Upper lobe of right lung (tissue), 1 donor: Measurements from ENCODE around the gene EXOC3L2. TPM values are rescaled to one million over a fixed set of nuclear protein-coding genes. Genes with fewer than 3 reads are reported as not detected.
A peak's percentile ranks its signal among the peaks of the same experiment; 100 is the strongest.

ENCODE experiments used
- ATAC-seq: fragments of 200-7000 bp; cut with Tn5 transposase; one replicate; pipeline ENCODE4 v1.9.1; 2020; ENCODE audit warnings: mild to moderate bottlenecking, moderate library complexity
- DNase-seq: peaks from one replicate; pipeline ENCODE4 v3.0.0-alpha.2; 2020
- H3K27ac ChIP-seq: fragments of 200-600 bp; one replicate; pipeline ENCODE4 v1.8.0; 2022
- H3K27me3 ChIP-seq: fragments of 200-600 bp; one replicate; pipeline ENCODE4 v1.8.0; 2022; ENCODE audit warnings: mild to moderate bottlenecking
- H3K36me3 ChIP-seq: fragments of 200-600 bp; one replicate; pipeline ENCODE4 v1.8.0; 2022
- H3K4me1 ChIP-seq: fragments of 200-600 bp; one replicate; pipeline ENCODE4 v1.8.0; 2022
- H3K4me3 ChIP-seq: fragments of 200-600 bp; one replicate; pipeline ENCODE4 v1.8.0; 2022; ENCODE audit warnings: mild to moderate bottlenecking
- H3K9me3 ChIP-seq: fragments of 200-600 bp; one replicate; pipeline ENCODE4 v1.8.0; 2022
- CTCF ChIP-seq: fragments of 200-600 bp; IDR thresholded peaks from one replicate; pipeline ENCODE4 v1.8.0; 2022; ENCODE audit warnings: antibody characterized with exemption
- intact Hi-C: fragments of 100-400 bp; cut with DNase I; formaldehyde crosslinking; loops from one replicate; pipeline ENCODE4 v1.11.0; 2022
- total RNA-seq: library from RNA; stranded (reverse); fragmentation: NEBNext Ultra II Directional; extraction: Animal tissue kit (Norgen Biotek cat#: 25700); gene quantifications from one replicate; pipeline ENCODE4 v1.2.1, GENCODE V29; 2021
- donor health status: DM: no; HTN: yes; CAD: no; lungs with severe emphysema.

Gene EXOC3L2
- total RNA-seq, 1 donor from 2014 or later = 11.9 TPM

GRCh38 chr19:45171211-45171623 is 74.0 kb downstream of the EXOC3L2 start:
- Histone ChIP-seq H3K27me3 (no peaks in the 10 kb centered on the region), H3K27ac (peak overlapping the region; percentile 66), H3K9me3 (no peaks in the 10 kb centered on the region)

GRCh38 chr19:45170146-45171106 is 74.8 kb downstream of the EXOC3L2 start:
- DNase-seq (no peak), ATAC-seq (no peak)
- H3K36me3 ChIP-seq = no peaks in the 10 kb centered on the region
- H3K27me3 ChIP-seq = no peaks in the 10 kb centered on the region
- TF ChIP-seq CTCF = no peak
- no peak overlapping the region for H3K4me3 ChIP-seq
- peaks cover 18% of the 10 kb centered on the region for H3K4me1 ChIP-seq
- H3K9me3 ChIP-seq = no peaks in the 10 kb centered on the region
- intact Hi-C loops = no loop called here
- H3K27ac ChIP-seq = peak overlapping the region; percentile 11

More at GRCh38 chr19:45171211-45171623, 74.0 kb downstream of the EXOC3L2 start:
- no peak for TF ChIP-seq CTCF
- ATAC-seq = no peak
- DNase-seq = no peak
- Histone ChIP-seq H3K36me3 (no peaks in the 10 kb centered on the region), H3K4me3 (no peak overlapping the region), H3K4me1 (peaks cover 18% of the 10 kb centered on the region)
- intact Hi-C loops = no loop called here

GRCh38 chr19:45169602-45170001 is 75.6 kb downstream of the EXOC3L2 start:
- H3K9me3 ChIP-seq = no peaks in the 10 kb centered on the region
- DNase-seq (no peak), ATAC-seq (no peak)
- H3K4me1 ChIP-seq = peaks cover 22% of the 10 kb centered on the region
- intact Hi-C loops = no loop called here
- H3K27ac ChIP-seq = no peak overlapping the region
- no peak for TF ChIP-seq CTCF
- no peak overlapping the region for H3K4me3 ChIP-seq
- H3K27me3 ChIP-seq = no peaks in the 10 kb centered on the region
- H3K36me3 ChIP-seq = no peaks in the 10 kb centered on the region

GRCh38 chr19:45168767-45169351 is 76.3 kb downstream of the EXOC3L2 start:
- no peak for DNase-seq
- Histone ChIP-seq H3K4me1 (peaks cover 29% of the 10 kb centered on the region), H3K27ac (no peak overlapping the region), H3K27me3 (no peaks in the 10 kb centered on the region), H3K36me3 (no peaks in the 10 kb centered on the region), H3K4me3 (no peak overlapping the region), H3K9me3 (no peaks in the 10 kb centered on the region)
- no peak for ATAC-seq
- TF ChIP-seq CTCF = no peak
- intact Hi-C loops = no loop called here

- Histone ChIP-seq H3K27ac (no peak overlapping the region), H3K27me3 (no peaks in the 10 kb centered on the region), H3K36me3 (no peaks in the 10 kb centered on the region), H3K4me1 (peaks cover 21% of the 10 kb centered on the region), H3K4me3 (no peak overlapping the region), H3K9me3 (no peaks in the 10 kb centered on the region)
- intact Hi-C loops = no loop called here
- ATAC-seq (no peak), DNase-seq (no peak)
- no peak for TF ChIP-seq CTCF
Measured at GRCh38 chr19:45166723-45167252, 78.4 kb downstream of the EXOC3L2 start.
